ENCODE data around the gene MYLK.

The MYLK gene

DNA sequence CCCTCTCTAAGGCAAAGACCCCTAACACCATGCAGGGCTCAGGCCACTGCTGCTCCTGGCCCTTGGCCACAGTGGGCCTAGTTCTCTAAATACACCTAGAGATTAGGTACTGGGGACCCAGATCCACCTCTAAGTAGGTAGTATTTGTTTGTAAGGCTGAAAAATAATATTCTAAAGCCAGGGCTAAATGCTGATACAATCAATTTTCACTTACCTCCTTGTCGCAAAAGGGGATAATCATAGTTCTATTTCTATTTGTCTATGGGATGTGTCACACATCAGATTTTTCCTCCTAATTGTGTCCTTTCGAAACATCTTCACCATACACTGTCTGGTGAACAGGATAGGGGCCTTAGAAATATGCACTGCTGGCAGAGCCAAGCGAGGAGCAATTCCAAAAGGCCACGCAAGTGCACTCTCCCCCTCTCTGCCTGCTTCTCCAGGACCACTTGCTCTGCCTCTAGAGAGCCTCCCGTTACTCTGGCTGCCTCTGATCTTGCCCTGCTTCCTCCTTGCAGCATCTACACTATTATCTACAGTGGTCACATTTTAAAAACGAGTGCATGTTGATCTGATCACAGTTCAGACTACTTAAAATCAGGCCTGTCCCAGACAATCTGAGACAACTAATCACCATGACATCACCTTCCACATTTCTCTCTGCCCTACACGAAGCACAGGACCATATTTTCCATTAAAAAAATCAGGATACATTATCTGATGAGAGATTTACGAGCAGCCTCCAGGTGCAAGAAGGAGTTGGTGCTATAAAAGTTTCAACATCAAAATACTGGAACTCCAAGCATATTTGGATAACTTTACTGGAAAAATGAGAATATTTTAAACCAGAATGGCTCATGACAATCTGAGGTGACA is 115.4 kb downstream of the MYLK start:
- TF ChIP-seq, protein P1, sequence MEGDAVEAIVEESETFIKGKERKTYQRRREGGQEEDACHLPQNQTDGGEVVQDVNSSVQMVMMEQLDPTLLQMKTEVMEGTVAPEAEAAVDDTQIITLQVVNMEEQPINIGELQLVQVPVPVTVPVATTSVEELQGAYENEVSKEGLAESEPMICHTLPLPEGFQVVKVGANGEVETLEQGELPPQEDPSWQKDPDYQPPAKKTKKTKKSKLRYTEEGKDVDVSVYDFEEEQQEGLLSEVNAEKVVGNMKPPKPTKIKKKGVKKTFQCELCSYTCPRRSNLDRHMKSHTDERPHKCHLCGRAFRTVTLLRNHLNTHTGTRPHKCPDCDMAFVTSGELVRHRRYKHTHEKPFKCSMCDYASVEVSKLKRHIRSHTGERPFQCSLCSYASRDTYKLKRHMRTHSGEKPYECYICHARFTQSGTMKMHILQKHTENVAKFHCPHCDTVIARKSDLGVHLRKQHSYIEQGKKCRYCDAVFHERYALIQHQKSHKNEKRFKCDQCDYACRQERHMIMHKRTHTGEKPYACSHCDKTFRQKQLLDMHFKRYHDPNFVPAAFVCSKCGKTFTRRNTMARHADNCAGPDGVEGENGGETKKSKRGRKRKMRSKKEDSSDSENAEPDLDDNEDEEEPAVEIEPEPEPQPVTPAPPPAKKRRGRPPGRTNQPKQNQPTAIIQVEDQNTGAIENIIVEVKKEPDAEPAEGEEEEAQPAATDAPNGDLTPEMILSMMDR (IDR thresholded peaks at IDR 0.05; ENCODE audit: insufficient read depth, missing control alignments): no peak
- no peak for FAIRE-seq

DNA sequence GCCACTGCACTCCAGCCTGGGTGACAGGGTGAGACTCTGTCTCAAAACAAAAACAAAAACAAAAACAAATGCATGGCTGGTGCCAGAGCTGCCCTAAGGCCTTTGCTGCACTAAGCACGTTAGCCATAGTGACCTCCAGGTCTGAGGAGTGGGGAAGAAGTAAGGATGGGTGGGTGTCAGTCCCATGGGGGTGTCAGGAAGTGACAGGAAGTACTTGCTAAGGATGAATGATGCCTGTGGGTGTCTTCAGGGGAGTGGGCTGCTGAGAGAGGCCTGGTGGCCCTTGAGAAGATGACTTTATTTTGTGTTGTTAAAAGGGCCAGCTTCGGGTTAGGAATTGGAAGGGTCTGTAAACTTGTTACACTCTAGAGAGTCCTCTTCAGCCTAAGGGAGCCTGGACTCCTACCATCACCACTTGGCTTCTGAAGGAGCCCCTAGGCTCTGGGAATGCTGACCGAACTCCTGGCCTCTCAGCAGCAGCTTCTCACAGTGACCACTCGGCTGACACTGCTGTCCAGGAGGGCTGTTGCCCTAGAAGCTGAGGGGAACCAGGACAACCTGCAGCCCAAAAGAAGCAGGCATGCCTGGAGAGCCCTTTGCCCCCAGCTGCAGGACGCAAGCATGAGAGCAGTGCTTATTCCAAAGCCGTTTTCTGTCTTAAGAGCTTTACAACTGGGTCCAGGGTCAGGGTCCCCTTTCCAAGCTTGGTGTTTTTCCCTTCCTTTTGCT is 116.4 kb downstream of the MYLK start:
- TF ChIP-seq, protein P1 (IDR thresholded peaks at IDR 0.05; ENCODE audit: insufficient read depth, missing control alignments): no peak
- no peak for FAIRE-seq
- DNase-seq (ENCODE audit: insufficient read length, low spot score): no peak

More for the DNA sequence above, 115.4 kb downstream of the MYLK start:
- DNase-seq (ENCODE audit: insufficient read length, low spot score): no peak

DNA sequence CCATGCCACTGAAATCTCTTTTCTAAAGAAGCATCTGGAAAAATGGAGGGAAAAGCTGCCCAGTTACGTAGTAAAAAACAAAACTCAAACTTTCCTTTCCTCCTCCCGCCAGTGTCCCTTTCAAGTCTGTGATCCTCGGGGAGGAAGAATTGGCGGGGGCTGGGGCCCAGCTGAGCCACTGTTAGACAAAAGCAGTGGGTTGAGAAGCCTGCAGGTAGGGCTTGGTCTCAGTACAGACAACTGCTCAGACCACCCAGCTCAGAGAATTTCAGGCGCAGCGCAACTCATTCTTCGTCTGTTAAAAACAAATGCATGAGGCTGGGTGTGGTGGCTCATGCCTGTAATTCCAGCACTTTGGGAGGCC is 117.1 kb downstream of the MYLK start:
- FAIRE-seq: no peak
- no peak for DNase-seq (ENCODE audit: insufficient read length, low spot score)
- TF ChIP-seq, protein P1 (IDR thresholded peaks at IDR 0.05; ENCODE audit: insufficient read depth, missing control alignments): no peak

DNA sequence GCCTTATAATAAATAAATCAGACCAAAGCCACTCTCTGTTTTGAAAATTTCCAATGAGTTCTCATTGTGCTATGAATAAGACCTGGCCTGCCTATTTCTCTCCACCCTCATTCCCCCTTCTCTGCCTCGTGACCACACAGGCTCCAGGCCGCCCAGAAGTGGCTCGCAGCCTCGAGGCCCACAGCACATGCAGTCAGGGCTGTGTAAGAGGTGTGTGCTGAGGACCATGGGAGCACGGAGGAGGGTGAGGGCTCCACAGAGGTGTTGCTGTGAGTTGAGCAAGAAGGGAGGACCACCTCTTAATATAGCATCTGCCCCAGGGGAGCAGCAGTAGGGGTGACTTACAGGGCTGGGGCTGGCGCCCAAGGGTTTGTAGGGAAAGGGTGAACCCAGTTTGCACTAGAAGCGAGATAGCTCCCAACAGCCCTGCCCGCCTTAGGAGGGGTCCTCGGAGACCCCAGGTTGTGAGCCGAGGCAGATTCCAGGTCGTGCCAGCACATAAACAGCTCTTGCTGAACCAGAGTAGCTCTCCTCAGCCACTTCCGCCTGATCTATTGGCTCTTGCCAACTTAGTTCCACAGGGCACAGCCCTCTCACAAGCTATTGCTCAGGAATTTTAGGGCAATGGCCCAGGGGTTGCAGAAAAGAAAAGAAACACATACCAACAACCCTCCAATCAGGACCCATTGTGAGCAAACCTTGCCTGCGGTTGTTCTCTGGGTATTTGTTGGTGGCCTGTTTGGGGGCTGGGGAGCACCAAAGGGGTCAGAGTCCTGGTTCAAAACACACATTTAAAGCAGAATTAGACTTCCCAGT is 117.7 kb downstream of the MYLK start:
- FAIRE-seq: no peak

DNA sequence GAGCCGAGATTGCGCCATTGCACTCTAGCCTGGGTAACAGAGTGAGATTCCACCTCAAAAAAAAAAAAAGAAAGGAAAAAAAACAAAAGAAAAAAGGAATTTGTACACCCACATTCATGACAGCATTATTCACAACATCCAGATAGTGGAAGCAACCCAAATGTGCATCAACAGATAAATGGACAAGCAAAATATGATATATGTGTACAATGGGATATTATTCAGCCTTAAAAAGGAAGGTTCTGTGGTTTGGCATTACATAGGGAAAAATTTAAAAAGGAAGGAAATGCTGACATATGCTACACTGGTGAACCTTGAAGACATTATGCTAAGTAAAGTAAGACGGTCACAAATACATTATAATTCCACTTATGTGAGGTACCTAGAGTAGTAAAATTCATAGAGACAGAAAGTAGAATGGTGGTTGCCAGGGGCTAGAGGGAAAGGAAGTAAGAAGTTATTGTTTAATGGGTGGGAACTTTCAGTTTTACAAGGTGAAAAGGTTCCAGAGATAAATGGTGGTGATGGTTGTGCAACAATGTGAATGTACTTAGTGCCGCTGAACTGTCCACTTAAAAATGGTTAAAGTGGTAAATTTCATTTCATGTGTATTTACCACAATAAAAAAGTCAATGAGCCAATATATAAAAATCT is 118.5 kb downstream of the MYLK start:
- TF ChIP-seq, protein P1 (IDR thresholded peaks at IDR 0.05; ENCODE audit: insufficient read depth, missing control alignments): no peak
- DNase-seq (ENCODE audit: insufficient read length, low spot score) (no peak), FAIRE-seq (no peak)

More for the DNA sequence above, 117.7 kb downstream of the MYLK start:
- no peak for DNase-seq (ENCODE audit: insufficient read length, low spot score)
- TF ChIP-seq, protein P1 (IDR thresholded peaks at IDR 0.05; ENCODE audit: insufficient read depth, missing control alignments): no peak

DNA sequence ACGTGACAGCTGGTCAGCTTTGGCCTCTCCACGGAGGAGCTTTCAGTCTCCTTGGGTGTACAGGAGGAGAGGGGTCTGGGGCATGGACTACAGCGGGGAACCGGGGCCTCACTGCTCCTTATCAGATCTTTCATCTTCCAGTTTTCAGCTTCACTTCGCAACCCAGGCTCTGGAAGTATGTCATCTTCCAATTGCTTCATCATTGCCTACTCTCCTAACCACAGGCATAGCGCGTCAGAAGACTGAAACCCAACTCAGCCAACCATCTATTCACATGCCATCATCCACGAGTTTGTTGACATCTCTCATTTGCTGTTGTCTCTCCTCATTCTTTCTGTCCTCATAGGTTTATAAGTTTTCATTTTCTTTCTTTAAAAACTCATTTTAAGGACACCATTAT is 119.5 kb downstream of the MYLK start:
- no peak for DNase-seq (ENCODE audit: insufficient read length, low spot score)
- TF ChIP-seq, protein P1 (IDR thresholded peaks at IDR 0.05; ENCODE audit: insufficient read depth, missing control alignments): no peak
- no peak for FAIRE-seq

Data from D721Med (cell line).